Activated naive CD4-positive, alpha-beta T cell treated with anti-CD3 and anti-CD28 coated beads, Interleukin-2, amount 50 U/mL, for 24 hours (primary cell): Measurements from ENCODE around the gene SLC38A4.

Source experiments
- H3K27ac Mint-ChIP-seq: one replicate; pipeline ENCODE4 v1.8.0; 2021; ENCODE audit warnings: mild to moderate bottlenecking, mixed read lengths
- H3K27me3 Mint-ChIP-seq: one replicate; pipeline ENCODE4 v1.8.0; 2021; ENCODE audit warnings: mixed read lengths
- H3K36me3 Mint-ChIP-seq: one replicate; pipeline ENCODE4 v1.8.0; 2021; ENCODE audit warnings: mixed read lengths
- H3K4me1 Mint-ChIP-seq: one replicate; pipeline ENCODE4 v1.8.0; 2021; ENCODE audit warnings: mixed read lengths
- H3K4me3 Mint-ChIP-seq: one replicate; pipeline ENCODE4 v1.8.0; 2021; ENCODE audit warnings: mild to moderate bottlenecking, mixed read lengths
- H3K9me3 Mint-ChIP-seq: one replicate; pipeline ENCODE4 v1.8.0; 2021; ENCODE audit warnings: mixed read lengths

Gene SLC38A4

GRCh38 chr12:46795988-46796387, 29.8 kb downstream of the SLC38A4 start:
- Mint-ChIP-seq H3K9me3 (no peaks in the 10 kb centered on the region), H3K4me1 (peaks cover 5% of the 10 kb centered on the region), H3K27me3 (no peaks in the 10 kb centered on the region), H3K4me3 (no peak overlapping the region), H3K36me3 (peaks cover 4% of the 10 kb centered on the region), H3K27ac (no peak overlapping the region)

GRCh38 chr12:46794593-46795190, 31.1 kb downstream of the SLC38A4 start:
- no peaks in the 10 kb centered on the region for H3K9me3 Mint-ChIP-seq
- H3K27me3 Mint-ChIP-seq: no peaks in the 10 kb centered on the region
- no peak overlapping the region for H3K4me3 Mint-ChIP-seq
- H3K4me1 Mint-ChIP-seq: peaks cover 5% of the 10 kb centered on the region
- no peak overlapping the region for H3K27ac Mint-ChIP-seq
- H3K36me3 Mint-ChIP-seq: peaks cover 4% of the 10 kb centered on the region

GRCh38 chr12:46792925-46793324, 32.9 kb downstream of the SLC38A4 start:
- H3K4me3 Mint-ChIP-seq: no peak overlapping the region
- peaks cover 12% of the 10 kb centered on the region for H3K4me1 Mint-ChIP-seq
- no peaks in the 10 kb centered on the region for H3K27me3 Mint-ChIP-seq
- H3K36me3 Mint-ChIP-seq: peaks cover 4% of the 10 kb centered on the region
- H3K27ac Mint-ChIP-seq: no peak overlapping the region
- no peaks in the 10 kb centered on the region for H3K9me3 Mint-ChIP-seq

GRCh38 chr12:46790066-46790465, 35.7 kb downstream of the SLC38A4 start:
- no peaks in the 10 kb centered on the region for H3K9me3 Mint-ChIP-seq
- H3K27me3 Mint-ChIP-seq: peaks cover 2% of the 10 kb centered on the region
- no peak overlapping the region for H3K27ac Mint-ChIP-seq
- peaks cover 12% of the 10 kb centered on the region for H3K4me1 Mint-ChIP-seq
- no peak overlapping the region for H3K4me3 Mint-ChIP-seq
- H3K36me3 Mint-ChIP-seq: no peaks in the 10 kb centered on the region

GRCh38 chr12:46788072-46788887, 37.5 kb downstream of the SLC38A4 start:
- peaks cover 7% of the 10 kb centered on the region for H3K4me1 Mint-ChIP-seq
- H3K4me3 Mint-ChIP-seq: no peak overlapping the region
- peaks cover 2% of the 10 kb centered on the region for H3K27me3 Mint-ChIP-seq
- H3K36me3 Mint-ChIP-seq: no peaks in the 10 kb centered on the region
- no peaks in the 10 kb centered on the region for H3K9me3 Mint-ChIP-seq
- peak overlapping the region; percentile 38 for H3K27ac Mint-ChIP-seq

- no peaks in the 10 kb centered on the region for H3K36me3 Mint-ChIP-seq
- no peak overlapping the region for H3K27ac Mint-ChIP-seq
- peaks cover 2% of the 10 kb centered on the region for H3K27me3 Mint-ChIP-seq
- peaks cover 7% of the 10 kb centered on the region for H3K4me1 Mint-ChIP-seq
- no peak overlapping the region for H3K4me3 Mint-ChIP-seq
- H3K9me3 Mint-ChIP-seq: no peaks in the 10 kb centered on the region
Measured at GRCh38 chr12:46787496-46788055, 38.2 kb downstream of the SLC38A4 start.

- peaks cover 7% of the 10 kb centered on the region for H3K4me1 Mint-ChIP-seq
- no peak overlapping the region for H3K4me3 Mint-ChIP-seq
- H3K27ac Mint-ChIP-seq: no peak overlapping the region
- no peaks in the 10 kb centered on the region for H3K9me3 Mint-ChIP-seq
- no peaks in the 10 kb centered on the region for H3K36me3 Mint-ChIP-seq
- H3K27me3 Mint-ChIP-seq: peaks cover 4% of the 10 kb centered on the region
Measured at GRCh38 chr12:46786774-46787173, 39.0 kb downstream of the SLC38A4 start.

GRCh38 chr12:46785382-46785781, 40.4 kb downstream of the SLC38A4 start:
- Mint-ChIP-seq H3K27me3 (peaks cover 4% of the 10 kb centered on the region), H3K4me1 (peaks cover 7% of the 10 kb centered on the region), H3K27ac (no peak overlapping the region), H3K4me3 (no peak overlapping the region), H3K36me3 (no peaks in the 10 kb centered on the region), H3K9me3 (no peaks in the 10 kb centered on the region)

- Mint-ChIP-seq H3K36me3 (no peaks in the 10 kb centered on the region), H3K9me3 (no peaks in the 10 kb centered on the region), H3K4me1 (peaks cover 7% of the 10 kb centered on the region), H3K27ac (no peak overlapping the region), H3K27me3 (peaks cover 4% of the 10 kb centered on the region), H3K4me3 (no peak overlapping the region)
Measured at GRCh38 chr12:46783871-46784270, 41.9 kb downstream of the SLC38A4 start.

- H3K36me3 Mint-ChIP-seq: no peaks in the 10 kb centered on the region
- no peaks in the 10 kb centered on the region for H3K4me1 Mint-ChIP-seq
- no peak overlapping the region for H3K27ac Mint-ChIP-seq
- no peaks in the 10 kb centered on the region for H3K9me3 Mint-ChIP-seq
- peaks cover 2% of the 10 kb centered on the region for H3K27me3 Mint-ChIP-seq
- H3K4me3 Mint-ChIP-seq: no peak overlapping the region
Measured at GRCh38 chr12:46779879-46780278, 45.9 kb downstream of the SLC38A4 start.

- Mint-ChIP-seq H3K36me3 (no peaks in the 10 kb centered on the region), H3K27ac (no peak overlapping the region), H3K4me3 (no peak overlapping the region), H3K9me3 (no peaks in the 10 kb centered on the region), H3K4me1 (no peaks in the 10 kb centered on the region), H3K27me3 (peaks cover 2% of the 10 kb centered on the region)
Measured at GRCh38 chr12:46779063-46779462, 46.7 kb downstream of the SLC38A4 start.

- H3K27ac Mint-ChIP-seq: no peak overlapping the region
- no peaks in the 10 kb centered on the region for H3K36me3 Mint-ChIP-seq
- H3K27me3 Mint-ChIP-seq: peaks cover 2% of the 10 kb centered on the region
- no peaks in the 10 kb centered on the region for H3K4me1 Mint-ChIP-seq
- H3K4me3 Mint-ChIP-seq: no peak overlapping the region
- H3K9me3 Mint-ChIP-seq: no peaks in the 10 kb centered on the region
Measured at GRCh38 chr12:46778415-46778814, 47.4 kb downstream of the SLC38A4 start.

GRCh38 chr12:46777587-46777986, 48.2 kb downstream of the SLC38A4 start:
- Mint-ChIP-seq H3K27me3 (peaks cover 2% of the 10 kb centered on the region), H3K4me1 (no peaks in the 10 kb centered on the region), H3K4me3 (no peak overlapping the region), H3K36me3 (no peaks in the 10 kb centered on the region), H3K27ac (no peak overlapping the region), H3K9me3 (no peaks in the 10 kb centered on the region)

GRCh38 chr12:46775796-46776195, 50.0 kb downstream of the SLC38A4 start:
- Mint-ChIP-seq H3K27ac (no peak overlapping the region), H3K9me3 (no peaks in the 10 kb centered on the region), H3K36me3 (no peaks in the 10 kb centered on the region), H3K4me3 (no peak overlapping the region), H3K27me3 (peaks cover 2% of the 10 kb centered on the region), H3K4me1 (no peaks in the 10 kb centered on the region)

- no peak overlapping the region for H3K4me3 Mint-ChIP-seq
- H3K4me1 Mint-ChIP-seq: no peaks in the 10 kb centered on the region
- H3K9me3 Mint-ChIP-seq: no peaks in the 10 kb centered on the region
- peaks cover 2% of the 10 kb centered on the region for H3K27me3 Mint-ChIP-seq
- H3K27ac Mint-ChIP-seq: no peak overlapping the region
- H3K36me3 Mint-ChIP-seq: no peaks in the 10 kb centered on the region
Measured at GRCh38 chr12:46774322-46774633, 51.5 kb downstream of the SLC38A4 start.

- no peaks in the 10 kb centered on the region for H3K4me1 Mint-ChIP-seq
- peaks cover 2% of the 10 kb centered on the region for H3K27me3 Mint-ChIP-seq
- no peaks in the 10 kb centered on the region for H3K9me3 Mint-ChIP-seq
- H3K36me3 Mint-ChIP-seq: no peaks in the 10 kb centered on the region
- H3K27ac Mint-ChIP-seq: no peak overlapping the region
- H3K4me3 Mint-ChIP-seq: no peak overlapping the region
Measured at GRCh38 chr12:46773586-46774321, 52.0 kb downstream of the SLC38A4 start.
